Measurements from ENCODE around the gene LRRC4C.
"Not testable (repeated sequence)": the region's sequence is repeated elsewhere in the genome, so short reads cannot be mapped to it uniquely, and the experiment has no call there.

Gene LRRC4C

DNA sequence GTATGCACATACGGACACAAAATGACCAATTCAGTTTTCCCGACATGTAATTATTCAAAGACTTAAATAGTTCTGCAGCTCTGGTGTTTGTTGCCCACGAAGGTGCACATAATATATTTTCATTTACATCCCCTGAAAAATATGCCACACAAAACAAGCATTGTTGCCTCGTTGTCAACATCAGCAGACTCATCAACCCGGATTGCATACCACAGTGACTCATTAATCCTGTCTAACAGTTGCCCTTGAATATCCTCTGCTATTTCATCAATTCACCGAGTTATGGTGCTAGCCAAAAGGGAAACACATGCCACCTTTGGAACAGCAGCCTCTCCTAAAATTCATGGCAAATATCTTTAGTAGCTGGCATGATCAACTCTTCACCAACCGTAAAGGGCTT lies 582.2 kb downstream of the LRRC4C start:
- no peaks in the 10 kb centered on the region for H3K9me3 ChIP-seq (ENCODE audit: severe bottlenecking)
- H3K36me3 ChIP-seq (ENCODE audit: low read depth): no peaks in the 10 kb centered on the region
- no peak overlapping the region for H3K4me3 ChIP-seq (ENCODE audit: severe bottlenecking)
- no peaks in the 10 kb centered on the region for H3K4me1 ChIP-seq (ENCODE audit: insufficient read depth, poor library complexity, severe bottlenecking)
- ATAC-seq (ENCODE audit: low read depth) (peak; percentile 68), DNase-seq (ENCODE audit: low spot score) (no peak)
- TF ChIP-seq, protein P1, sequence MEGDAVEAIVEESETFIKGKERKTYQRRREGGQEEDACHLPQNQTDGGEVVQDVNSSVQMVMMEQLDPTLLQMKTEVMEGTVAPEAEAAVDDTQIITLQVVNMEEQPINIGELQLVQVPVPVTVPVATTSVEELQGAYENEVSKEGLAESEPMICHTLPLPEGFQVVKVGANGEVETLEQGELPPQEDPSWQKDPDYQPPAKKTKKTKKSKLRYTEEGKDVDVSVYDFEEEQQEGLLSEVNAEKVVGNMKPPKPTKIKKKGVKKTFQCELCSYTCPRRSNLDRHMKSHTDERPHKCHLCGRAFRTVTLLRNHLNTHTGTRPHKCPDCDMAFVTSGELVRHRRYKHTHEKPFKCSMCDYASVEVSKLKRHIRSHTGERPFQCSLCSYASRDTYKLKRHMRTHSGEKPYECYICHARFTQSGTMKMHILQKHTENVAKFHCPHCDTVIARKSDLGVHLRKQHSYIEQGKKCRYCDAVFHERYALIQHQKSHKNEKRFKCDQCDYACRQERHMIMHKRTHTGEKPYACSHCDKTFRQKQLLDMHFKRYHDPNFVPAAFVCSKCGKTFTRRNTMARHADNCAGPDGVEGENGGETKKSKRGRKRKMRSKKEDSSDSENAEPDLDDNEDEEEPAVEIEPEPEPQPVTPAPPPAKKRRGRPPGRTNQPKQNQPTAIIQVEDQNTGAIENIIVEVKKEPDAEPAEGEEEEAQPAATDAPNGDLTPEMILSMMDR (IDR thresholded peaks at IDR 0.05; ENCODE audit: poor library complexity, severe bottlenecking): no peak
- H3K27me3 ChIP-seq (ENCODE audit: insufficient read depth, poor library complexity, severe bottlenecking): no peaks in the 10 kb centered on the region
- no peak overlapping the region for H3K27ac ChIP-seq (ENCODE audit: poor library complexity, severe bottlenecking)

GRCh38 chr11:40867991-40868632 lies 591.3 kb downstream of the LRRC4C start:
- Histone ChIP-seq H3K36me3 (ENCODE audit: low read depth) (no peaks in the 10 kb centered on the region), H3K9me3 (ENCODE audit: severe bottlenecking) (no peaks in the 10 kb centered on the region), H3K27ac (ENCODE audit: poor library complexity, severe bottlenecking) (no peak overlapping the region), H3K4me1 (ENCODE audit: insufficient read depth, poor library complexity, severe bottlenecking) (no peaks in the 10 kb centered on the region), H3K4me3 (ENCODE audit: severe bottlenecking) (no peak overlapping the region), H3K27me3 (ENCODE audit: insufficient read depth, poor library complexity, severe bottlenecking) (no peaks in the 10 kb centered on the region)
- DNase-seq (ENCODE audit: low spot score) (no peak), ATAC-seq (ENCODE audit: low read depth) (no peak)
- TF ChIP-seq, protein P1 (IDR thresholded peaks at IDR 0.05; ENCODE audit: poor library complexity, severe bottlenecking): no peak

GRCh38 chr11:40857754-40858153 lies 601.7 kb downstream of the LRRC4C start:
- not testable (repeated sequence) for ATAC-seq (ENCODE audit: low read depth); H3K27me3 ChIP-seq (ENCODE audit: insufficient read depth, poor library complexity, severe bottlenecking); DNase-seq (ENCODE audit: low spot score); H3K9me3 ChIP-seq (ENCODE audit: severe bottlenecking); H3K4me3 ChIP-seq (ENCODE audit: severe bottlenecking); H3K36me3 ChIP-seq (ENCODE audit: low read depth); H3K4me1 ChIP-seq (ENCODE audit: insufficient read depth, poor library complexity, severe bottlenecking); H3K27ac ChIP-seq (ENCODE audit: poor library complexity, severe bottlenecking)

- TF ChIP-seq, protein P1 (IDR thresholded peaks at IDR 0.05; ENCODE audit: poor library complexity, severe bottlenecking): no peak
- no peaks in the 10 kb centered on the region for H3K4me1 ChIP-seq (ENCODE audit: insufficient read depth, poor library complexity, severe bottlenecking)
- H3K36me3 ChIP-seq (ENCODE audit: low read depth): no peaks in the 10 kb centered on the region
- ATAC-seq (ENCODE audit: low read depth): no peak
- no peaks in the 10 kb centered on the region for H3K27me3 ChIP-seq (ENCODE audit: insufficient read depth, poor library complexity, severe bottlenecking)
- no peaks in the 10 kb centered on the region for H3K9me3 ChIP-seq (ENCODE audit: severe bottlenecking)
- no peak for DNase-seq (ENCODE audit: low spot score)
- no peak overlapping the region for H3K27ac ChIP-seq (ENCODE audit: poor library complexity, severe bottlenecking)
- no peak overlapping the region for H3K4me3 ChIP-seq (ENCODE audit: severe bottlenecking)
Measured at GRCh38 chr11:40842750-40843339, 616.6 kb downstream of the LRRC4C start.

GRCh38 chr11:40841231-40841630 lies 618.2 kb downstream of the LRRC4C start:
- Histone ChIP-seq H3K4me3 (ENCODE audit: severe bottlenecking) (no peak overlapping the region), H3K4me1 (ENCODE audit: insufficient read depth, poor library complexity, severe bottlenecking) (no peaks in the 10 kb centered on the region), H3K36me3 (ENCODE audit: low read depth) (no peaks in the 10 kb centered on the region), H3K27ac (ENCODE audit: poor library complexity, severe bottlenecking) (no peak overlapping the region), H3K27me3 (ENCODE audit: insufficient read depth, poor library complexity, severe bottlenecking) (no peaks in the 10 kb centered on the region), H3K9me3 (ENCODE audit: severe bottlenecking) (no peaks in the 10 kb centered on the region)
- ATAC-seq (ENCODE audit: low read depth) (no peak), DNase-seq (ENCODE audit: low spot score) (no peak)
- TF ChIP-seq, protein P1 (IDR thresholded peaks at IDR 0.05; ENCODE audit: poor library complexity, severe bottlenecking): no peak
